GM23338 (cell line): ENCODE measurements around the gene KIF21A. TPM values are rescaled to one million over a fixed set of nuclear protein-coding genes. Genes with fewer than 3 reads are reported as not detected.

Source experiments
- ATAC-seq: fragments of 200-7000 bp; cut with Tn5 transposase; 3 replicates; pipeline ENCODE4 v1.9.1; 2020
- DNase-seq: peaks from one replicate; pipeline ENCODE4 v3.0.0-alpha.2; 2015; ENCODE audit warnings: low spot score
- H2AFZ ChIP-seq: fragments of 200-600 bp; sonication (generic); 2 replicates; pipeline ENCODE4 v1.8.0; 2016; ENCODE audit warnings: antibody characterized with exemption, mild to moderate bottlenecking, moderate library complexity
- H3F3A ChIP-seq: fragments of 200-600 bp; sonication (generic); replicated peaks from 2 replicates; pipeline ENCODE4 v1.8.0; 2017; ENCODE audit warnings: antibody characterized with exemption, mixed run types, low read depth
- H3K27ac ChIP-seq: fragments of 200-600 bp; sonication (generic); 2 replicates; pipeline ENCODE4 v1.6.1; 2016; ENCODE audit warnings: low read depth
- H3K27me3 ChIP-seq: fragments of 200-600 bp; sonication (generic); 2 replicates; pipeline ENCODE4 v1.8.0; 2016; ENCODE audit warnings: mild to moderate bottlenecking, mixed run types, moderate library complexity; ENCODE audit not compliant: insufficient read depth
- H3K36me3 ChIP-seq: fragments of 200-600 bp; sonication (generic); 2 replicates; pipeline ENCODE4 v1.8.0; 2016; ENCODE audit warnings: mild to moderate bottlenecking; ENCODE audit not compliant: insufficient read depth
- H3K4me1 ChIP-seq: fragments of 200-600 bp; sonication (generic); 2 replicates; pipeline ENCODE4 v1.8.0; 2016; ENCODE audit warnings: mild to moderate bottlenecking, moderate library complexity; ENCODE audit not compliant: insufficient read depth
- H3K4me2 ChIP-seq: fragments of 200-600 bp; sonication (generic); 2 replicates; pipeline ENCODE4 v1.7.1; 2017; ENCODE audit warnings: mixed run types
- H3K4me3 ChIP-seq: fragments of 200-600 bp; sonication (generic); 2 replicates; pipeline ENCODE4 v1.6.1; 2016; ENCODE audit warnings: mixed run types
- H3K79me2 ChIP-seq: fragments of 200-600 bp; sonication (generic); replicated peaks from 2 replicates; pipeline ENCODE4 v1.8.0; 2017; ENCODE audit warnings: mild to moderate bottlenecking; ENCODE audit not compliant: insufficient read depth
- H3K9me2 ChIP-seq: fragments of 200-600 bp; sonication (generic); 2 replicates; pipeline ENCODE4 v1.8.0; 2017; ENCODE audit not compliant: insufficient read depth
- H4K20me1 ChIP-seq: fragments of 200-600 bp; sonication (generic); replicated peaks from 2 replicates; pipeline ENCODE4 v1.8.0; 2017; ENCODE audit warnings: mild to moderate bottlenecking; ENCODE audit not compliant: insufficient read depth
- H3K27ac Mint-ChIP-seq: 2 replicates; pipeline ENCODE4 v1.8.0; 2020; ENCODE audit warnings: inconsistent platforms, mild to moderate bottlenecking, moderate library complexity, mixed read lengths
- H3K27me3 Mint-ChIP-seq: 3 replicates; pipeline ENCODE4 v1.8.0; 2022; ENCODE audit warnings: low read depth, mild to moderate bottlenecking, moderate library complexity, mixed read lengths, inconsistent platforms; ENCODE audit not compliant: insufficient read depth, poor library complexity
- H3K36me3 Mint-ChIP-seq: 3 replicates; pipeline ENCODE4 v1.8.0; 2021; ENCODE audit warnings: low read depth, mild to moderate bottlenecking, inconsistent platforms, moderate library complexity, mixed read lengths
- H3K4me1 Mint-ChIP-seq: 3 replicates; pipeline ENCODE4 v1.8.0; 2020; ENCODE audit warnings: mild to moderate bottlenecking, inconsistent platforms, mixed read lengths
- H3K4me3 Mint-ChIP-seq: 3 replicates; pipeline ENCODE4 v1.8.0; 2021; ENCODE audit warnings: moderate library complexity, mild to moderate bottlenecking, inconsistent platforms, mixed read lengths
- H3K9me3 Mint-ChIP-seq: 3 replicates; pipeline ENCODE4 v1.8.0; 2020; ENCODE audit warnings: moderate library complexity, mild to moderate bottlenecking, inconsistent platforms, mixed read lengths
- CREB1 ChIP-seq: fragments of 250-450 bp; sonication (Bioruptor Pico); IDR thresholded peaks from 2 replicates; pipeline ENCODE4 v1.5.0; 2020; ENCODE audit warnings: low read depth, mild to moderate bottlenecking, moderate library complexity
- EZH2 ChIP-seq: fragments of 200-600 bp; sonication (generic); IDR thresholded peaks from one replicate; pipeline ENCODE4 v1.8.0; 2017; ENCODE audit warnings: antibody characterized with exemption, mild to moderate bottlenecking, low read depth; ENCODE audit not compliant: unreplicated experiment
- EZH2phosphoT487 ChIP-seq: fragments of 200-600 bp; sonication (generic); IDR thresholded peaks from one replicate; pipeline ENCODE4 v1.8.1; 2018; ENCODE audit warnings: antibody characterized with exemption; ENCODE audit not compliant: unreplicated experiment
- JUNB ChIP-seq: IDR thresholded peaks from one replicate; pipeline ENCODE4 v1.6.1; 2016; ENCODE audit warnings: antibody characterized with exemption; ENCODE audit not compliant: unreplicated experiment
- NANOG ChIP-seq: IDR thresholded peaks from 2 replicates; pipeline ENCODE4 v1.6.1; 2016; ENCODE audit warnings: antibody characterized with exemption, borderline replicate concordance
- STAT1 ChIP-seq: IDR thresholded peaks from one replicate; pipeline ENCODE4 v1.6.1; 2016; ENCODE audit warnings: antibody characterized with exemption; ENCODE audit not compliant: unreplicated experiment
- polyA plus RNA-seq: library from polyadenylated mRNA; unstranded; fragments of >200 nt; fragmentation: Nextera tagmentation; extraction: Ambion mirVana; gene quantifications from 2 replicates; pipeline ENCODE4 v1.2.1, GENCODE V29; 2016
- total RNA-seq: library from RNA; depleted of rRNA; stranded (reverse); fragments of >200 nt; shearing (Covaris generic); gene quantifications from 2 replicates; pipeline ENCODE4 v1.2.3, GENCODE V29; 2014
- TF ChIP-seq, protein P1 (sequence below): IDR thresholded peaks from 2 replicates; pipeline ENCODE4 v1.6.1; 2016; ENCODE audit warnings: antibody characterized with exemption
- TF ChIP-seq, protein P2 (sequence below): IDR thresholded peaks from one replicate; pipeline ENCODE4 v1.6.1; 2018; ENCODE audit warnings: antibody characterized with exemption; ENCODE audit not compliant: unreplicated experiment
- TF ChIP-seq, protein P3 (sequence below), 2 experiments: fragments of 200-600 bp in 1 of 2; sonication (generic) in 1 of 2; conservative IDR thresholded peaks; 2 replicates each; pipeline versions ENCODE4 v1.5.1 to v1.6.1; 2016 to 2017; ENCODE audit warnings: antibody characterized with exemption in 2 of 2, low read depth in 2 of 2, mild to moderate bottlenecking in 2 of 2, moderate library complexity in 1 of 2

Gene KIF21A
- total and polyA plus RNA-seq, 2 experiments from 2014 or later = 28.8 to 32.0 TPM

DNA sequence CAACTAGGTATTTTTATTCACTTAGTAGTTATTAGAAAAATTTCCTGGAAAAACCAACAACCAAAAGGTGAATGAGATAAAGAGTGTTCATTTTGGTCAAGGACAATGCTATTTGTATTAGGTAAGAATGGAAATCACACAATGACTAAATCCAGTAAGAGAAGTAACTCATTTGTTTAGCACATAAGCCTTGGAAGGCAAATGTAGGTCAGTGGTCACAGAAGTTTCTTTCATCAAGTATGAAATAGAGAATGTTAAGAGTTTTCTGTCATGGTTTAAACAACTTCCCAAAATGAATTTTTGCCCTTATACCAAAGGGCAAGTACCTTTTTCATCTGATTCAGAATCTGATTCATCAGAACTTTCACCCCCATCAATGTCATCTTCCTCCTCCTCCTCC, 101.7 kb downstream of the KIF21A start (continued):
- TF ChIP-seq CREB1 (CRISPR knock-in tag) = no peak
- TF ChIP-seq EZH2phosphoT487 = no peak
- TF ChIP-seq STAT1 = no peak
- TF ChIP-seq, protein P1, sequence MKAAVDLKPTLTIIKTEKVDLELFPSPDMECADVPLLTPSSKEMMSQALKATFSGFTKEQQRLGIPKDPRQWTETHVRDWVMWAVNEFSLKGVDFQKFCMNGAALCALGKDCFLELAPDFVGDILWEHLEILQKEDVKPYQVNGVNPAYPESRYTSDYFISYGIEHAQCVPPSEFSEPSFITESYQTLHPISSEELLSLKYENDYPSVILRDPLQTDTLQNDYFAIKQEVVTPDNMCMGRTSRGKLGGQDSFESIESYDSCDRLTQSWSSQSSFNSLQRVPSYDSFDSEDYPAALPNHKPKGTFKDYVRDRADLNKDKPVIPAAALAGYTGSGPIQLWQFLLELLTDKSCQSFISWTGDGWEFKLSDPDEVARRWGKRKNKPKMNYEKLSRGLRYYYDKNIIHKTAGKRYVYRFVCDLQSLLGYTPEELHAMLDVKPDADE = no peak
- no peak for TF ChIP-seq NANOG

DNA sequence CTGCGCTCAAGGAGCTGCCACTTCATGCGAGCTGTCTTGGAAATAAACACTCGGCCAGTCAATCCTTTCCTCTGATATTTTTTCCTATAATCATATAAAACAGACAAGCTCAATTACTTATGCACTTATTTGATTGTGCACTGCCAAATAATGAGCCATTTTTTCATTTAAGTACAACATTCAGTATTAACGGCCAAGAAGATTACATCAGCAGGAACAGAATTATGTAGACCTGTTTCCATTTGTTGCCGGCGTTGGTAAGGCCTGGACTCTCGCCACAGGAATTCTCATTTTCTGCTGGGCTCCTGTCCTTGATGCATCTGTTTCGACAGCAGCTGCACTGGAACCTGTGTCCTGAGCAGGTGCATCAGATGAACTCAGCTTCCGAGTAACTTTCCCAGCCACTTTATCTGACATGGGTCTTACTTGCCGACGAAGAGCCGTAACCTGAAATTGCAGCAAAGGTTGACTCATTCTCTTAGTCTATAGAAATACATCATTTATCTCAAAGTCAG, 110.2 kb downstream of the KIF21A start:
- no peak for TF ChIP-seq EZH2
- TF ChIP-seq STAT1 = no peak
- TF ChIP-seq, protein P2, sequence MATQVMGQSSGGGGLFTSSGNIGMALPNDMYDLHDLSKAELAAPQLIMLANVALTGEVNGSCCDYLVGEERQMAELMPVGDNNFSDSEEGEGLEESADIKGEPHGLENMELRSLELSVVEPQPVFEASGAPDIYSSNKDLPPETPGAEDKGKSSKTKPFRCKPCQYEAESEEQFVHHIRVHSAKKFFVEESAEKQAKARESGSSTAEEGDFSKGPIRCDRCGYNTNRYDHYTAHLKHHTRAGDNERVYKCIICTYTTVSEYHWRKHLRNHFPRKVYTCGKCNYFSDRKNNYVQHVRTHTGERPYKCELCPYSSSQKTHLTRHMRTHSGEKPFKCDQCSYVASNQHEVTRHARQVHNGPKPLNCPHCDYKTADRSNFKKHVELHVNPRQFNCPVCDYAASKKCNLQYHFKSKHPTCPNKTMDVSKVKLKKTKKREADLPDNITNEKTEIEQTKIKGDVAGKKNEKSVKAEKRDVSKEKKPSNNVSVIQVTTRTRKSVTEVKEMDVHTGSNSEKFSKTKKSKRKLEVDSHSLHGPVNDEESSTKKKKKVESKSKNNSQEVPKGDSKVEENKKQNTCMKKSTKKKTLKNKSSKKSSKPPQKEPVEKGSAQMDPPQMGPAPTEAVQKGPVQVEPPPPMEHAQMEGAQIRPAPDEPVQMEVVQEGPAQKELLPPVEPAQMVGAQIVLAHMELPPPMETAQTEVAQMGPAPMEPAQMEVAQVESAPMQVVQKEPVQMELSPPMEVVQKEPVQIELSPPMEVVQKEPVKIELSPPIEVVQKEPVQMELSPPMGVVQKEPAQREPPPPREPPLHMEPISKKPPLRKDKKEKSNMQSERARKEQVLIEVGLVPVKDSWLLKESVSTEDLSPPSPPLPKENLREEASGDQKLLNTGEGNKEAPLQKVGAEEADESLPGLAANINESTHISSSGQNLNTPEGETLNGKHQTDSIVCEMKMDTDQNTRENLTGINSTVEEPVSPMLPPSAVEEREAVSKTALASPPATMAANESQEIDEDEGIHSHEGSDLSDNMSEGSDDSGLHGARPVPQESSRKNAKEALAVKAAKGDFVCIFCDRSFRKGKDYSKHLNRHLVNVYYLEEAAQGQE = no peak
- TF ChIP-seq, protein P3, sequence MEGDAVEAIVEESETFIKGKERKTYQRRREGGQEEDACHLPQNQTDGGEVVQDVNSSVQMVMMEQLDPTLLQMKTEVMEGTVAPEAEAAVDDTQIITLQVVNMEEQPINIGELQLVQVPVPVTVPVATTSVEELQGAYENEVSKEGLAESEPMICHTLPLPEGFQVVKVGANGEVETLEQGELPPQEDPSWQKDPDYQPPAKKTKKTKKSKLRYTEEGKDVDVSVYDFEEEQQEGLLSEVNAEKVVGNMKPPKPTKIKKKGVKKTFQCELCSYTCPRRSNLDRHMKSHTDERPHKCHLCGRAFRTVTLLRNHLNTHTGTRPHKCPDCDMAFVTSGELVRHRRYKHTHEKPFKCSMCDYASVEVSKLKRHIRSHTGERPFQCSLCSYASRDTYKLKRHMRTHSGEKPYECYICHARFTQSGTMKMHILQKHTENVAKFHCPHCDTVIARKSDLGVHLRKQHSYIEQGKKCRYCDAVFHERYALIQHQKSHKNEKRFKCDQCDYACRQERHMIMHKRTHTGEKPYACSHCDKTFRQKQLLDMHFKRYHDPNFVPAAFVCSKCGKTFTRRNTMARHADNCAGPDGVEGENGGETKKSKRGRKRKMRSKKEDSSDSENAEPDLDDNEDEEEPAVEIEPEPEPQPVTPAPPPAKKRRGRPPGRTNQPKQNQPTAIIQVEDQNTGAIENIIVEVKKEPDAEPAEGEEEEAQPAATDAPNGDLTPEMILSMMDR (conservative IDR thresholded peaks at IDR 0.05; ENCODE audit: low read depth in 2 of 2) = no peak
- TF ChIP-seq JUNB = no peak
- TF ChIP-seq NANOG = no peak
- no peak for TF ChIP-seq EZH2phosphoT487
- no peak for TF ChIP-seq CREB1 (CRISPR knock-in tag)
- no peaks in the 10 kb centered on the region; the same call in 1 of the 2 replicates for H3K36me3 ChIP-seq
- H3K9me3 Mint-ChIP-seq = no peaks in the 10 kb centered on the region
- H3K27ac ChIP-seq = no peak overlapping the region
- H2AFZ ChIP-seq = no peak overlapping the region
- ATAC-seq = no peak
- H3K4me1 Mint-ChIP-seq = no peaks in the 10 kb centered on the region
- H3K4me3 Mint-ChIP-seq = no peak overlapping the region
- H3K27me3 Mint-ChIP-seq = no peaks in the 10 kb centered on the region
- no peaks in the 10 kb centered on the region for H3K9me2 ChIP-seq
- H3K79me2 ChIP-seq = no peaks in the 10 kb centered on the region
- H3K4me1 ChIP-seq = no peaks in the 10 kb centered on the region
- H3K36me3 Mint-ChIP-seq = peaks cover 25% of the 10 kb centered on the region
- H3K27me3 ChIP-seq = no peaks in the 10 kb centered on the region
- no peaks in the 10 kb centered on the region for H3F3A ChIP-seq
- DNase-seq = no peak
- no peak overlapping the region for H3K27ac Mint-ChIP-seq
- H4K20me1 ChIP-seq = no peaks in the 10 kb centered on the region
- H3K4me2 ChIP-seq = no peak overlapping the region
- H3K4me3 ChIP-seq = no peak overlapping the region
